Right lung (tissue), 10 donors: ENCODE results near the gene PDXDC1. TPM values are rescaled to one million over a fixed set of nuclear protein-coding genes. Genes with fewer than 3 reads are reported as not detected.
"Not testable (repeated sequence)": the region's sequence is repeated elsewhere in the genome, so short reads cannot be mapped to it uniquely, and the experiment has no call there.

Experiments used
- DNase-seq, 2 donors: peaks; one replicate each; pipeline ENCODE4 v3.0.0-alpha.2; 2013
- long read RNA-seq, 8 donors: transcript quantifications; one replicate each; lab custom pipeline, GENCODE V29; 2026
- polyA plus RNA-seq, 5 donors: library from polyadenylated mRNA; unstranded; fragments of 120-200 nt; gene quantifications; one replicate each; pipeline versions ENCODE4 v1.2.1 to v1.2.3, GENCODE V29; 2013; ENCODE audit warnings: inconsistent platforms in 1 of 5, low replicate concordance in 1 of 5; ENCODE audit not compliant: insufficient read length in 5 of 5, insufficient read depth in 1 of 5

Gene PDXDC1
- 100 to 1,000 TPM in 2 of 5 donors, 10 to 100 TPM in 3; 53.0 to 106 (median 85.8) TPM for polyA plus RNA-seq
- long read RNA-seq, donor 1, full-length matches to known transcripts, result 9 of 107 reads
- long read RNA-seq, donor 1, partial matches to known transcripts, result 36 of 107 reads
- long read RNA-seq, donor 1, other reads (novel, unspliced or antisense), result 62 of 107 reads
- long read RNA-seq, donor 2, full-length matches to known transcripts, result 3 of 3 reads
- long read RNA-seq, donor 2, partial matches to known transcripts, result 0 of 3 reads
- long read RNA-seq, donor 2, other reads (novel, unspliced or antisense), result 0 of 3 reads
- long read RNA-seq, donor 3, full-length matches to known transcripts, result 3 of 34 reads
- long read RNA-seq, donor 3, partial matches to known transcripts, result 25 of 34 reads
- long read RNA-seq, donor 3, other reads (novel, unspliced or antisense), result 6 of 34 reads
- long read RNA-seq, donor 4, full-length matches to known transcripts, result 8 of 8 reads
- long read RNA-seq, donor 4, partial matches to known transcripts, result 0 of 8 reads
- long read RNA-seq, donor 4, other reads (novel, unspliced or antisense), result 0 of 8 reads
- long read RNA-seq, donor 5, full-length matches to known transcripts, result 7 of 47 reads
- long read RNA-seq, donor 5, partial matches to known transcripts, result 33 of 47 reads
- long read RNA-seq, donor 5, other reads (novel, unspliced or antisense), result 7 of 47 reads
- long read RNA-seq, donor 6, full-length matches to known transcripts, result 7 of 107 reads
- long read RNA-seq, donor 6, partial matches to known transcripts, result 47 of 107 reads
- long read RNA-seq, donor 6, other reads (novel, unspliced or antisense), result 53 of 107 reads
- long read RNA-seq, donor 7, full-length matches to known transcripts, result 10 of 27 reads
- long read RNA-seq, donor 7, partial matches to known transcripts, result 17 of 27 reads
- long read RNA-seq, donor 7, other reads (novel, unspliced or antisense), result 0 of 27 reads
- long read RNA-seq, donor 8, full-length matches to known transcripts, result 4 of 4 reads
- long read RNA-seq, donor 8, partial matches to known transcripts, result 0 of 4 reads
- long read RNA-seq, donor 8, other reads (novel, unspliced or antisense), result 0 of 4 reads

- peak; percentile 64 to 91 for DNase-seq
These were observed at the start of gene PDXDC1 for GRCh38 chr16:14974656-14975417. Gene PDXDC1 (plus strand): TSS chr16:14975026. CDS start chr16:14975200, 174 bp downstream.

GRCh38 chr16:14928064-14928714 is 46.6 kb upstream of the PDXDC1 start:
- DNase-seq, result not testable (repeated sequence)

GRCh38 chr16:14929176-14929575 is 45.6 kb upstream of the PDXDC1 start:
- not testable (repeated sequence) for DNase-seq

- not testable (repeated sequence) for DNase-seq
These were observed 44.6 kb upstream of the PDXDC1 start for GRCh38 chr16:14930246-14930645.

GRCh38 chr16:14930971-14931370 is 43.9 kb upstream of the PDXDC1 start:
- not testable (repeated sequence) for DNase-seq

GRCh38 chr16:14932581-14933375 is 42.0 kb upstream of the PDXDC1 start:
- DNase-seq, result not testable (repeated sequence)

- not testable (repeated sequence) for DNase-seq
These were observed 37.7 kb upstream of the PDXDC1 start, which contains the start of gene NPIPA1 for GRCh38 chr16:14937143-14937542. Gene NPIPA1 (plus strand): TSS chr16:14937443. CDS start chr16:14937443, 0 bp downstream.

- DNase-seq, result not testable (repeated sequence)
These were observed 36.8 kb upstream of the PDXDC1 start for GRCh38 chr16:14937994-14938393.

GRCh38 chr16:14942686-14943085 is 32.1 kb upstream of the PDXDC1 start:
- not testable (repeated sequence) for DNase-seq

- no peak for DNase-seq
These were observed 19.1 kb upstream of the PDXDC1 start for GRCh38 chr16:14955546-14956231.

- DNase-seq, result no peak
These were observed 17.1 kb upstream of the PDXDC1 start for GRCh38 chr16:14957576-14958322.

GRCh38 chr16:14958323-14958600 is 16.6 kb upstream of the PDXDC1 start:
- no peak for DNase-seq

- no peak for DNase-seq
These were observed 15.9 kb upstream of the PDXDC1 start for GRCh38 chr16:14958970-14959369.

GRCh38 chr16:14961405-14962186 is 13.2 kb upstream of the PDXDC1 start:
- no peak for DNase-seq

- DNase-seq, result no peak
These were observed 11.3 kb upstream of the PDXDC1 start for GRCh38 chr16:14963281-14964173.

- DNase-seq, result no peak
These were observed 9.5 kb upstream of the PDXDC1 start for GRCh38 chr16:14965328-14965727.

- not testable (repeated sequence) for DNase-seq
These were observed 5.0 kb upstream of the PDXDC1 start for GRCh38 chr16:14969795-14970194.
